ENCODE results near the gene ZNF618. TPM values are rescaled to one million over a fixed set of nuclear protein-coding genes. Genes with fewer than 3 reads are reported as not detected.
A peak's percentile ranks its signal among the peaks of the same experiment; 100 is the strongest.

ZNF618 gene
- polyA plus RNA-seq, 4 donors: 0.22 to 5.5 (median 1.9) TPM

- Histone ChIP-seq H3K36me3 (ENCODE audit: control insufficient read depth in 3 of 3, insufficient read depth in 2 of 3, low read depth in 1 of 3, low read length in 3 of 3) (peaks cover 0 to 7% (median 0%) of the 10 kb centered on the region in 3 donors), H3K27ac (ENCODE audit: low read depth in 1 of 3, low read length in 2 of 3) (no peak overlapping the region), H3K27me3 (ENCODE audit: control insufficient read depth in 3 of 3, insufficient read depth in 3 of 3, low read length in 3 of 3) (no peaks in the 10 kb centered on the region), H3K9me3 (ENCODE audit: control insufficient read depth in 2 of 2, insufficient read depth in 1 of 2, low read depth in 1 of 2, low read length in 1 of 2) (no peaks in the 10 kb centered on the region), H3K4me1 (ENCODE audit: control insufficient read depth in 3 of 3, insufficient read depth in 2 of 3, low read depth in 1 of 3, low read length in 2 of 3) (peaks cover 0 to 10% (median 4%) of the 10 kb centered on the region in 3 donors), H3K4me3 (ENCODE audit: low read depth in 1 of 3, low read length in 3 of 3) (no peak overlapping the region)
- no peak for DNase-seq
- 81 to 84% (median 82%) methylated on average over 8 of the region's 8 CpGs for WGBS, 3 donors
- no peak for FAIRE-seq
Observed at GRCh38 chr9:113918697-113919350, 42.7 kb downstream of the ZNF618 start.

- DNase-seq (no peak), FAIRE-seq (no peak)
- H3K9me3 ChIP-seq (ENCODE audit: control insufficient read depth in 2 of 2, insufficient read depth in 1 of 2, low read depth in 1 of 2, low read length in 1 of 2): no peaks in the 10 kb centered on the region
- peak overlapping the region in 1 of 3 donors; percentile 3 for H3K27ac ChIP-seq (ENCODE audit: low read depth in 1 of 3, low read length in 2 of 3)
- WGBS, 3 donors: 89 to 91% (median 89%) methylated on average over 9 of the region's 9 CpGs
- H3K4me1 ChIP-seq (ENCODE audit: control insufficient read depth in 3 of 3, insufficient read depth in 2 of 3, low read depth in 1 of 3, low read length in 2 of 3): peaks cover 0 to 10% (median 0%) of the 10 kb centered on the region in 3 donors
- no peaks in the 10 kb centered on the region for H3K27me3 ChIP-seq (ENCODE audit: control insufficient read depth in 3 of 3, insufficient read depth in 3 of 3, low read length in 3 of 3)
- H3K4me3 ChIP-seq (ENCODE audit: low read depth in 1 of 3, low read length in 3 of 3): no peak overlapping the region
- H3K36me3 ChIP-seq (ENCODE audit: control insufficient read depth in 3 of 3, insufficient read depth in 2 of 3, low read depth in 1 of 3, low read length in 3 of 3): peaks cover 0 to 7% (median 0%) of the 10 kb centered on the region in 3 donors
Observed at GRCh38 chr9:113919382-113919781, 43.3 kb downstream of the ZNF618 start.

- H3K4me3 ChIP-seq (ENCODE audit: low read depth in 1 of 3, low read length in 3 of 3): no peak overlapping the region
- peak in 1 of 2 donors; percentile 76 for DNase-seq
- 70 to 82% (median 72%) methylated on average over 5 of the region's 5 CpGs for WGBS, 3 donors
- no peak for FAIRE-seq
- peaks cover 0 to 10% (median 0%) of the 10 kb centered on the region in 3 donors for H3K4me1 ChIP-seq (ENCODE audit: control insufficient read depth in 3 of 3, insufficient read depth in 2 of 3, low read depth in 1 of 3, low read length in 2 of 3)
- peak overlapping the region in 1 of 3 donors; percentile 3 for H3K27ac ChIP-seq (ENCODE audit: low read depth in 1 of 3, low read length in 2 of 3)
- H3K9me3 ChIP-seq (ENCODE audit: control insufficient read depth in 2 of 2, insufficient read depth in 1 of 2, low read depth in 1 of 2, low read length in 1 of 2): no peaks in the 10 kb centered on the region
- no peaks in the 10 kb centered on the region for H3K27me3 ChIP-seq (ENCODE audit: control insufficient read depth in 3 of 3, insufficient read depth in 3 of 3, low read length in 3 of 3)
- peaks cover 0 to 7% (median 0%) of the 10 kb centered on the region in 3 donors for H3K36me3 ChIP-seq (ENCODE audit: control insufficient read depth in 3 of 3, insufficient read depth in 2 of 3, low read depth in 1 of 3, low read length in 3 of 3)
Observed at GRCh38 chr9:113919871-113920270, 43.8 kb downstream of the ZNF618 start.

- Histone ChIP-seq H3K36me3 (ENCODE audit: control insufficient read depth in 3 of 3, insufficient read depth in 2 of 3, low read depth in 1 of 3, low read length in 3 of 3) (peaks cover 0 to 7% (median 0%) of the 10 kb centered on the region in 3 donors), H3K27me3 (ENCODE audit: control insufficient read depth in 3 of 3, insufficient read depth in 3 of 3, low read length in 3 of 3) (no peaks in the 10 kb centered on the region), H3K27ac (ENCODE audit: low read depth in 1 of 3, low read length in 2 of 3) (no peak overlapping the region), H3K9me3 (ENCODE audit: control insufficient read depth in 2 of 2, insufficient read depth in 1 of 2, low read depth in 1 of 2, low read length in 1 of 2) (no peaks in the 10 kb centered on the region), H3K4me3 (ENCODE audit: low read depth in 1 of 3, low read length in 3 of 3) (no peak overlapping the region), H3K4me1 (ENCODE audit: control insufficient read depth in 3 of 3, insufficient read depth in 2 of 3, low read depth in 1 of 3, low read length in 2 of 3) (peaks cover 0 to 10% (median 0%) of the 10 kb centered on the region in 3 donors)
- 91 to 97% (median 95%) methylated on average over 3 of the region's 3 CpGs for whole genome bisulfite sequencing, 3 donors
- FAIRE-seq (no peak), DNase-seq (no peak)
Observed at GRCh38 chr9:113920872-113921271, 44.8 kb downstream of the ZNF618 start.

- Histone ChIP-seq H3K4me3 (ENCODE audit: low read depth in 1 of 3, low read length in 3 of 3) (no peak overlapping the region), H3K4me1 (ENCODE audit: control insufficient read depth in 3 of 3, insufficient read depth in 2 of 3, low read depth in 1 of 3, low read length in 2 of 3) (peaks cover 0 to 6% (median 0%) of the 10 kb centered on the region in 3 donors), H3K27ac (ENCODE audit: low read depth in 1 of 3, low read length in 2 of 3) (no peak overlapping the region), H3K36me3 (ENCODE audit: control insufficient read depth in 3 of 3, insufficient read depth in 2 of 3, low read depth in 1 of 3, low read length in 3 of 3) (peaks cover 0 to 7% (median 0%) of the 10 kb centered on the region in 3 donors), H3K27me3 (ENCODE audit: control insufficient read depth in 3 of 3, insufficient read depth in 3 of 3, low read length in 3 of 3) (no peaks in the 10 kb centered on the region), H3K9me3 (ENCODE audit: control insufficient read depth in 2 of 2, insufficient read depth in 1 of 2, low read depth in 1 of 2, low read length in 1 of 2) (no peaks in the 10 kb centered on the region)
- FAIRE-seq (no peak), DNase-seq (no peak)
- 87 to 95% (median 92%) methylated on average over 3 of the region's 3 CpGs for WGBS, 3 donors
Observed at GRCh38 chr9:113921396-113921925, 45.4 kb downstream of the ZNF618 start.

- Histone ChIP-seq H3K36me3 (ENCODE audit: control insufficient read depth in 3 of 3, insufficient read depth in 2 of 3, low read depth in 1 of 3, low read length in 3 of 3) (peaks cover 0 to 5% (median 0%) of the 10 kb centered on the region in 3 donors), H3K27ac (ENCODE audit: low read depth in 1 of 3, low read length in 2 of 3) (peak overlapping the region in 1 of 3 donors; percentile 39), H3K9me3 (ENCODE audit: control insufficient read depth in 2 of 2, insufficient read depth in 1 of 2, low read depth in 1 of 2, low read length in 1 of 2) (peaks cover 0 to 5% of the 10 kb centered on the region in 2 donors), H3K27me3 (ENCODE audit: control insufficient read depth in 3 of 3, insufficient read depth in 3 of 3, low read length in 3 of 3) (no peaks in the 10 kb centered on the region), H3K4me1 (ENCODE audit: control insufficient read depth in 3 of 3, insufficient read depth in 2 of 3, low read depth in 1 of 3, low read length in 2 of 3) (peaks cover 0 to 6% (median 0%) of the 10 kb centered on the region in 3 donors), H3K4me3 (ENCODE audit: low read depth in 1 of 3, low read length in 3 of 3) (no peak overlapping the region)
- FAIRE-seq: no peak
- DNase-seq: peak in 1 of 2 donors; percentile 3
- 53 to 66% (median 60%) methylated on average over 4 of the region's 4 CpGs for WGBS, 3 donors
Observed at GRCh38 chr9:113922160-113922559, 46.1 kb downstream of the ZNF618 start.

GRCh38 chr9:113926211-113926610, 50.1 kb downstream of the ZNF618 start:
- no peak for DNase-seq
- H3K9me3 ChIP-seq (ENCODE audit: control insufficient read depth in 2 of 2, insufficient read depth in 1 of 2, low read depth in 1 of 2, low read length in 1 of 2): peaks cover 0 to 20% of the 10 kb centered on the region in 2 donors
- no peaks in the 10 kb centered on the region for H3K27me3 ChIP-seq (ENCODE audit: control insufficient read depth in 3 of 3, insufficient read depth in 3 of 3, low read length in 3 of 3)
- H3K27ac ChIP-seq (ENCODE audit: low read depth in 1 of 3, low read length in 2 of 3): no peak overlapping the region
- 33 to 97% (median 76%) methylated on average over 1 of the region's 1 CpG for WGBS, 3 donors
- FAIRE-seq: no peak
- H3K36me3 ChIP-seq (ENCODE audit: control insufficient read depth in 3 of 3, insufficient read depth in 2 of 3, low read depth in 1 of 3, low read length in 3 of 3): no peaks in the 10 kb centered on the region
- no peak overlapping the region for H3K4me3 ChIP-seq (ENCODE audit: low read depth in 1 of 3, low read length in 3 of 3)
- H3K4me1 ChIP-seq (ENCODE audit: control insufficient read depth in 3 of 3, insufficient read depth in 2 of 3, low read depth in 1 of 3, low read length in 2 of 3): no peaks in the 10 kb centered on the region

- Histone ChIP-seq H3K27me3 (ENCODE audit: control insufficient read depth in 3 of 3, insufficient read depth in 3 of 3, low read length in 3 of 3) (no peaks in the 10 kb centered on the region), H3K36me3 (ENCODE audit: control insufficient read depth in 3 of 3, insufficient read depth in 2 of 3, low read depth in 1 of 3, low read length in 3 of 3) (no peaks in the 10 kb centered on the region), H3K9me3 (ENCODE audit: control insufficient read depth in 2 of 2, insufficient read depth in 1 of 2, low read depth in 1 of 2, low read length in 1 of 2) (peaks cover 0 to 20% of the 10 kb centered on the region in 2 donors), H3K27ac (ENCODE audit: low read depth in 1 of 3, low read length in 2 of 3) (no peak overlapping the region), H3K4me3 (ENCODE audit: low read depth in 1 of 3, low read length in 3 of 3) (no peak overlapping the region), H3K4me1 (ENCODE audit: control insufficient read depth in 3 of 3, insufficient read depth in 2 of 3, low read depth in 1 of 3, low read length in 2 of 3) (no peaks in the 10 kb centered on the region)
- WGBS, 3 donors: 66 to 81% (median 68%) methylated on average over 2 of the region's 2 CpGs
- no peak for DNase-seq
- no peak for FAIRE-seq
Observed at GRCh38 chr9:113927277-113927676, 51.2 kb downstream of the ZNF618 start.
